Endometrial microvascular endothelial cells (primary cell): ENCODE measurements around the gene IL6R. TPM values are rescaled to one million over a fixed set of nuclear protein-coding genes. Genes with fewer than 3 reads are reported as not detected.

Experiments used
- in situ Hi-C: cut with HindIII; loops from 2 replicates; pipeline ENCODE4 v1.10.0; 2017; ENCODE audit warnings: low sequenced_read_pairs, low pct_unique_long_range_greater_than_20kb; ENCODE audit errors: inconsistent ontology term
- total RNA-seq: library from RNA; depleted of rRNA; stranded (reverse); fragments of >200 nt; gene quantifications from one replicate; pipeline ENCODE4 v1.2.3, GENCODE V29; 2015; ENCODE audit errors: inconsistent ontology term

IL6R gene
- total RNA-seq, 1 donor from 2014 or later = 8.5 TPM

DNA sequence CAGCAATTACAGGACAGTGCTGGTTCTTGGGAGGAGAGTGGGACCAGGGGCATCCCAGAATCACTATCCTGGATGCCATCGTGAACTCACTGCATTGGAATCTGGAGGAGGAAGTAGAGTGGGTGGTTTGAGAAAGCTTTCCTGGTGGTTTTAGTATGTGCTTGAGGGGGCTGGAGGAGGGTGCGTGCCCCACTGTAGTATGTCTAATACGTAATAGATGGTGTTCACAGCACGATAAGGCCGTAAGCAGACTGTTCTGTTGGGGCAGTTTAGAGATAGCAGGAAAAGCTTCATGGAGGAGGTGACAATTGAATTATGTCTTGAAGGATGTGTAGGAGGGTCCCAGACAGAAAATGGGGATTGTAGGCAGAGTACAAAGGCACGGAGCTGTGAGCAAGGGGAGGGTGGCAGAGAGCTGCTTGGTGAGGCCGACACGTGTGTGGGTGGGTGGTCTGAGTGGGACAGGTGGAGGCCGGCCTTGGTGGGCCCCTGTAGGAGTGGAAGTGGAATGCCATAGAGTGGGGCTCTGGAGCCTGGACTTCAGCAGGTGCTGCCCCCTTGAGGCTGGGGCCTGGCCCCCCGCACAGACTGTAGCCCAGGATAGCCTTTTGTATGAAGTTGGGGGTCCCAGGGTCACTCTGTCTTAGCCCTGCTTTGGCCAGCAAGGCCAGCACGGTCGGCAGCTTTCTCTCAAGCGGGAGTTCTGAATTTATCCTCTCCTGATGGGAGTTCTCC, 37.0 kb downstream of the IL6R start:
- in situ Hi-C loops = no loop called here

DNA sequence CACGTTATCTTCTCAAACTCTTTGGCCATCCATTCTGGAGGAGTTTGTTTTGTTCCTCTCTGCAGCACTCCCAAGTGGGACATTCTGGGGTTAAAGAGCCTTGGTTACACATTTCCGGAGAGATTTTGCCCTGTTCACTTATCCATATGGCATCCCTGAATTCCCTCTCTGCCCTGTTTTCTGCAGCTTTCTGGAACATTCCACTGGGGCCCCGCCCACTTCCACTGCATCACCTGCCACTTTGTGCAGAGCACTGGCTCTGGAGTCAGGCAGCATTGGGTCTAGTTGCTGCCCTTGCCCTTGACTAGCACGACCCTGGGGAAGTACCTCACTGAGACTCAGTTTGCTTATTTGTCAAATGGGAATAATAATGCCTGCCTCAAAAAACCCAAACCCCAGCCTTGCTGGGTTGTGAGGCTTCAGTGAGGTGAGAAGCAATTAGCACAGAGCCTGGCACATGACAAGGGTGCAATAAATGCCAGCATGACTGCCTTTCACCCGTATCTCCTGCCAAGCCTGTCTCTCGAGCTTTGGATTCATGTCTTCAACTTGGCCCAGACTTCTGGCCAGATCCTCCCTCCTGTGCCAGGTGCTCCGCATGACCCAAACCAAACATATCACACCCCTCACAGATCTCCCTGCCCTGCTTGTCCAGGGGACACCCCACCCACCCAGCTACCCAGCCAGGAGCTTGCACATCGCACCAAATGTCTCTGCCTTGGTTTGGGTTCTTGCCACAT, 38.3 kb downstream of the IL6R start:
- in situ Hi-C loops = no loop called here

DNA sequence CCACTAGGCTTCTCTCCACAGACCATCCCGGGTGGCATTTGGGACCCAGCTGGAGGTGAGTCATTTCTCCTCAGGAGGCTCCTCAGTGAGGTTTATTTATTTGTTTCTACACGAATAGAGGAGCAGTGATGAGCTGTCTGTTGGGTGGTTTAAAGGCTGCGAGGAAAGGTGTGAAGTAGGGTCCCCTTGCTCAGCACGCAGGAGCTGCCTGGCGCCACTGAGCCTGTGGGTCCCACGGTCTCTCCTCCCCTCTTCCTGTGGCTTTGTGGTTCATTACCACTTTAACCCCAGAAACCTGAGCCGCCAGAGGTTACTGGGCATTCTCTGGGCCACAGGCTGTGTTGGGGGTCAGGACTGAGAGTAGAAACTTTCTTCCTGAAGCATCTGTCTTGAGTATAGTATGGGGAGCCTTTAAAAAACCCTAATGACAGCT, 39.9 kb downstream of the IL6R start:
- in situ Hi-C loops = no loop called here

DNA sequence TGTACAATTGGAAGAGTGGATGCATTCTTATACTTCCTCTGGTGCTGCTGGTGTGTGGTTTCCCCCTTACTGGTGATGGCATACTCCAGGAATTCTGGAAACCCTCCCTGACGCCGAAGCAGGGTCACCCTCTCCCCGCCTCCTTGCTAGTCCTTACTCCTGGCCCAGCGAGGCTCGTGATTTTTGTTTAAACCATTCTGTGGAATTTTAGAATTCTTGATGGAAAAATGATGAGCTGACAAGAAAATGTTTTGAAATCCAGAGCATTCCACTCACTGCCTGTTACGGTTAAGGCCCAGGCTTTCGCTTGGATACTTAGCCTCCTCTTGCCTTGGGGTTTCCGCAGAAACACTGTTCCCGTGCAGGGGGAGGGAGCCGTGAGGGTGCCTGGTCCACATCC, 41.1 kb downstream of the IL6R start:
- in situ Hi-C loops = no loop called here

DNA sequence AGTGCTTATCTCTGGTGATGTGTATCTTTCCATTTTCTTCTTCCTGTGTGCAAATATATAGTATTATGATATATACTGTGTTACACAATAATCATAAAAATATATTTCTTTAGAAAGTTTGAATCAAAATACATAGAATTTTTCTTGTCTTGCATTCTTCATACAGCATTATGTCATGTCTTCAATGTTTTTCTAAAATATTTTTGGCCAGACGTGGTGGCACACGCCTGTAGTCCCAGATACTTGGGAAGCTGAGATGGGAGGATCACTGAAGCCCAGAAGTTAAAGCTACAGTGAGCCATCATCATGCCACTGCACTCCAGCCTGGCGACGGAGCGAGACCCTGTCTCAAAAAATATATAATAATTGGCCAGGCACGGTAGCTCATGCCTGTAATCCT, 41.6 kb downstream of the IL6R start:
- in situ Hi-C loops = no loop called here

DNA sequence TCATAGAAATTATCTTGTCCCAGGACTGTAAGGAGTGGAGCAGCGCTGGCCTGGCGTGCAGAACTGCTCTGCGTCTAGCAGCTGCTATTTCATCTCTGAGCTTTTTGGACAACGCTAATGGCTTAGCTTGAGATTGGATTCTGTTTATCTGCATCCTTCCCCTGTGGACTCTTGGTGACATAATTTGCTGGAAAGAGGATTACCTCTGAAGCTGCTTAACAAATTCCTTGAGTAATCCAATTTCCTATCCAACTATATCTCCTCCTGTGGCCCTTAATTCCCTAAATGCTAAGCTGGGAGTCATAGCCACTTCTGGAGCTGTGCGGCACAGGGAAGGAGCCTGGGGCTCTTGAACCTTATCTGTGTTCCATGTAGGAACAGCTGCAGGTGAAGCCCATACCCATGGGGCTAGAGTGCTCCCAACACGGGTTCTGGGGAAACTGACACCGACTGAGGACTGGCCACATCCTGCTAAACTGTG, 43.2 kb downstream of the IL6R start:
- in situ Hi-C loops = no loop called here

DNA sequence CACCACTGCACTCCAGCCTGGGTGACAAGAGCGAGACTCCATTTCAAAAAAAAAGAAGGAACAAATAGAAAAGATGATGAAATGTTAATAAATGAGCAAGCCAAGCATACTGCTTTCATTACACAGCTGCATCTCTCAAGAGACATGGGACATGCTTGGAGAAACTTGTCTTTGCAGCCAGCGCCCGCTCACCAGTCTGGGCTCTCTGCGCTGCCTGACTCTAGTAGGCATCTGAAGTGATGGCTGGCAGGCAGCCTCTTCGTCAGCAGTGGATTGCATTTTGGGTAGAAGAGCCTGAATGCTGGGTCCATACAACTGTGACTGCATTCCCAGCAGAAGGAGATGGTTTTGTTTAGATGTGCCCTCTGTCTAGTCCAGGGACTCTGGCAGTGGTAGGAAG, 48.0 kb downstream of the IL6R start:
- in situ Hi-C loops = no loop called here

DNA sequence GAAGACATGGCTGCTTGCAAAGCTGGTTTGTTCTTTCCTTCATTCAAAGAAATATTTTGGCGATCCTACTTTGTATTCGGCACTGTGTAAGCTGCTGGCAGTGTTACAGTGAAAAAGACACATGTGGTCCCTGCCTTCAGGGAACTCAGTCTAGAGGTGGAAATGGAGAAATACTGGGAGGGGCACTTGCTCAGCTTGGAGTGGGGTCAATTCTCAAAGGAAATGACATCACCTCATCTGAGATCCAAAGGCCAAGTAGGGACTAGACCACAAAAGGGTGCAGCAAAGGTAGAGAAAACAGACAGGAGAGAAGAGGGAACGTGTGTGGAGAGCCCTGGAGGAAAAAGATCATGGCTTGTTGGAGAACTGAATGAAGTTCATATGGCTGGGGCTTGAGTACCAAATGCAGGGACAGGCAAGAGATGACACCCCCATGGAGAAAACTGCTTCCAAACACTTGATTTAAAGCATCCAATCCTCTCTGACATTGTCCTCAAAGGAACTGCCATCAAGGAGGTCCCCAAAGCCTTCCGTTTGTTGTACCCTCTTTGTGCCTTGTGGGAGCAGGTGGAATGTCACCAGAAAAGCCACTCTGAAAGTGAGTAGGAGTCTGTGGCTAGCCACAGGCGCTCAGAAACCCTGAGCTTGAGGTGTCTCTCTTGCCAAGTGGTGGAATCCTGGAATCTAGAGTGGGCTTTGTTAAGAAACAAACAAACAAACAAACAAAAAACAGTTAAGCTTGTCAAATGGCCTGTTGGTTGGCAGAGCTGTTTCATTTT, 48.6 kb downstream of the IL6R start:
- in situ Hi-C loops = no loop called here

DNA sequence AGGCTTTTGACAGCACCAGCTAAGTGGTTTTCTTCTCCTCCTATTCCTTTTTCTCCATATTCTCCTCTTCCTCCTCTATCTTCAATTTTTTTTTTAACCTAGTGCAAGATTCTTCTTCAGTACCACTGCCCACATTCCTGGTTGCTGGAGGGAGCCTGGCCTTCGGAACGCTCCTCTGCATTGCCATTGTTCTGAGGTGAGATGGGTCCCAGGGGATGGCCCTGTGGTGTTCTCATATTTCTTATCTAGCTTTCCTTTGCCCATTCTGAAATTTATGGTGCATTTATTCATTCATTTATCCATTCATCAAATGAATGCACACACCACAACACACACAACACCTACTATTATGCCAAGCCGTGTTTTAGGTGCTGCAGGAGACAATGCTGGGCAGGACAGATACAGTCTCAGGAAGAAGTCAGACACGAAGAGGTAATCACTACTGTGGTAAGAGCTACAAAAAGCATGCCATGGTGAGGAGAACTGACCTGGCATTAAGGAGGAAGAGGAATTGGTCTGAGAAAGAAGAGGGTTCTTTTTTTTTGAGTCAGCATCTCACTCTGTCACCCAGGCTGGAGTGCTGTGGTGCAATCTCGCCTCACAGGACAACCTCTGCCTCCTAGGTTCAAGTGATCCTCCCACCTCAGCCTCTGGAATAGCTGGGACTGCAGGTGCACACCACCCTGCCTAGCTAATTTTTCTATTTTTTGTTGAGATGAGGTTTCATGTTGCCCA, 49.4 kb downstream of the IL6R start:
- in situ Hi-C loops = no loop called here

DNA sequence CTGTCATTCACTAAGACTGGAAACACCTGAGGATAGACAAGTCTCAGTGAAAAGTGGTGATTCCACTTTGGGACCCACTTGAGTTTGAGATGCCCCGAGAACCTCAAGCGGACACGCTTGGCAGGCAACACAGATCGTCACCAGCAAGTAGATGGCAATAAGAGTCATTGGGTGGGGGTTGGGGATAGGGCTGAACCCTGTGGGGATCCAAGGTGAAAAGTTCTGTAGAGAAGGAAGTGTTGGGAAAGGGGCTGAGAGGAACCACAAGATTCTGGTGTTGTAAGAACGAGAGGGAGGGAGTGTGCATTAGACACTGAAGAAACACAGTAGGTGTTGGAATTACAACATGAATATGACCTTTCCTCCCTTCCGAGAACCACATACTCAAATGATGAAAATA, 51.5 kb downstream of the IL6R start:
- in situ Hi-C loops = no loop called here

DNA sequence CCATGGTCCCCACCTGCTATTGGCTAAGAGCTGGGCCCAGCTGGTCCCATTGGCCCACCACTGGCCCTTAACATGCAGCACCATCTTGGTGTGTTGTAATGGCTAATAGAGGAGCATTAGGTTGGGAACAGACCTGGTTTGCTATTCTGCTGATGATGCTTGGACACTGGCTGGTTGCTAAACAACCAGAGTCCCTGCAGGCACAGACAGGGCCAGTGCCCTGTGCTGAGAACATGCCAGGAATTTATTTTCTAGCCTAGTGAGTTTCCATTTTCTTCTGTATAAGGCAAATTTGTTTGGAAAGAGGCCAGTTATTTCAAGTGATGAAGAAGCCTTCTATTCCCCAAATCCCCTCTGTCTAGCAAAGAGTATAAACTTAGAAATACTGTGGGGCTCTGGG, 53.9 kb downstream of the IL6R start:
- in situ Hi-C loops = no loop called here

DNA sequence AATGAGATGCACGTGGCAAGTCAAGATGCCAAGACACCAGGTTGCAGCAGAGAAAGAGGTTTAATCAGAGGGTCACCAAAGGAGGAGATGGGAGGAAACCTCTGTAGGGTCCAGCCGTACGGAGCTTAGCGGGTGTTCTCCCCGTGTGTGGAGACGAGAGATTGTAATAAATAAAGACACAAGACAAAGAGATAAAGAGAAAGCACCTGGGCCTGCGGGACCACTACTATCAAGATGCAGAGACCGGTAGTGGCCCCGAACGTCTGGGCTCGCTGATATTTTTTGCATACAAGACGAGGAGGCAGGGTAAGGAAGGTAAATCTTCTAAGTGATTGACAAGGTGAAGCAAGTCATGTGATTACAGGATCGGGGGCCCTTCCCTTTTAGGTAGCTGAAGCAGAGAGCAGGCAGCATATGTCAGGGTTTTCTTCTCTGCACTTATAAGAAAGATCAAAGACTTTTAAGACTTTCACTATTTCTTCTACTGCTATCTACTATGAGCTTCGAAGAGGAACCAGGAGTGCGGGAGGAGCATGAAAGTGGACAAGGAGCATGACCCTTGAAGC, 55.6 kb downstream of the IL6R start:
- in situ Hi-C loops = no loop called here

DNA sequence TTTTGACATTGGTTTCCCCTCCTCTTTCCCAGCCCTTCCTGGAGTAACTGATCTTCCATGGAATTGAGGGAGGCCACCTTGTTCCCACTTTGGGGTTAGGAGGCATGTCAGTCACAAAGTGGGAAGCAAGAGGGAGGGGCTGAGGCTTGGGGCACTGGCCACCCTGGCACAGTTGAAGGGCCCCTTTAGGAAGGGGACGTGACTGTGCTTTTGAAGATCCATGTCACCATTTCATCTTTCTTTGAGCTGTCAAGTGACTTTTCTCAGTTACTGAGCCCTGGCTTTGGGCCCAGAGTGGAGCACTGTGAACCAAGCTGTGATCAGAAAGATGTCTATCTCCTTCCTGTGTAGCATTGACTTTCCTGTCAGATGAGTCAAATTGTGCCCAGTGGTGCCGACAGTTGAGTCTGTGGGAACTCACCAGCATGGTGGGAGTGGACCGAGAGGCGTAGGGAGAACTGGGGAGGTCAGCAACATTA, 58.4 kb downstream of the IL6R start:
- in situ Hi-C loops = no loop called here

DNA sequence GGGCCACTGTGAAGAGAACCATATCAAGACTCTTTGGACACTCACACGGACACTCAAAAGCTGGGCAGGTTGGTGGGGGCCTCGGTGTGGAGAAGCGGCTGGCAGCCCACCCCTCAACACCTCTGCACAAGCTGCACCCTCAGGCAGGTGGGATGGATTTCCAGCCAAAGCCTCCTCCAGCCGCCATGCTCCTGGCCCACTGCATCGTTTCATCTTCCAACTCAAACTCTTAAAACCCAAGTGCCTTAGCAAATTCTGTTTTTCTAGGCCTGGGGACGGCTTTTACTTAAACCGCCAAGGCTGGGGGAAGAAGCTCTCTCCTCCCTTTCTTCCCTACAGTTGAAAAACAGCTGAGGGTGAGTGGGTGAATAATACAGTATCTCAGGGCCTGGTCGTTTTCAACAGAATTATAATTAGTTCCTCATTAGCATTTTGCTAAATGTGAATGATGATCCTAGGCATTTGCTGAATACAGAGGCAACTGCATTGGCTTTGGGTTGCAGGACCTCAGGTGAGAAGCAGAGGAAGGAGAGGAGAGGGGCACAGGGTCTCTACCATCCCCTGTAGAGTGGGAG, 60.6 kb downstream of the IL6R start:
- in situ Hi-C loops = no loop called here

DNA sequence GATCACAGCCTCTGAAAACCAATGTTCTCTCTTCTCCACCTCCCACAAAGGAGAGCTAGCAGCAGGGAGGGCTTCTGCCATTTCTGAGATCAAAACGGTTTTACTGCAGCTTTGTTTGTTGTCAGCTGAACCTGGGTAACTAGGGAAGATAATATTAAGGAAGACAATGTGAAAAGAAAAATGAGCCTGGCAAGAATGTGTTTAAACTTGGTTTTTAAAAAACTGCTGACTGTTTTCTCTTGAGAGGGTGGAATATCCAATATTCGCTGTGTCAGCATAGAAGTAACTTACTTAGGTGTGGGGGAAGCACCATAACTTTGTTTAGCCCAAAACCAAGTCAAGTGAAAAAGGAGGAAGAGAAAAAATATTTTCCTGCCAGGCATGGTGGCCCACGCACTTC, 61.1 kb downstream of the IL6R start:
- in situ Hi-C loops = no loop called here

DNA sequence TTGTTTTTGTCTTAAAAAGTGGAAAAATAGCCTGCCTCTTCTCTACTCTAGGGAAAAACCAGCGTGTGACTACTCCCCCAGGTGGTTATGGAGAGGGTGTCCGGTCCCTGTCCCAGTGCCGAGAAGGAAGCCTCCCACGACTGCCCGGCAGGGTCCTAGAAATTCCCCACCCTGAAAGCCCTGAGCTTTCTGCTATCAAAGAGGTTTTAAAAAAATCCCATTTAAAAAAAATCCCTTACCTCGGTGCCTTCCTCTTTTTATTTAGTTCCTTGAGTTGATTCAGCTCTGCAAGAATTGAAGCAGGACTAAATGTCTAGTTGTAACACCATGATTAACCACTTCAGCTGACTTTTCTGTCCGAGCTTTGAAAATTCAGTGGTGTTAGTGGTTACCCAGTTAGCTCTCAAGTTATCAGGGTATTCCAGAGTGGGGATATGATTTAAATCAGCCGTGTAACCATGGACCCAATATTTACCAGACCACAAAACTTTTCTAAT, 61.8 kb downstream of the IL6R start:
- in situ Hi-C loops = no loop called here

DNA sequence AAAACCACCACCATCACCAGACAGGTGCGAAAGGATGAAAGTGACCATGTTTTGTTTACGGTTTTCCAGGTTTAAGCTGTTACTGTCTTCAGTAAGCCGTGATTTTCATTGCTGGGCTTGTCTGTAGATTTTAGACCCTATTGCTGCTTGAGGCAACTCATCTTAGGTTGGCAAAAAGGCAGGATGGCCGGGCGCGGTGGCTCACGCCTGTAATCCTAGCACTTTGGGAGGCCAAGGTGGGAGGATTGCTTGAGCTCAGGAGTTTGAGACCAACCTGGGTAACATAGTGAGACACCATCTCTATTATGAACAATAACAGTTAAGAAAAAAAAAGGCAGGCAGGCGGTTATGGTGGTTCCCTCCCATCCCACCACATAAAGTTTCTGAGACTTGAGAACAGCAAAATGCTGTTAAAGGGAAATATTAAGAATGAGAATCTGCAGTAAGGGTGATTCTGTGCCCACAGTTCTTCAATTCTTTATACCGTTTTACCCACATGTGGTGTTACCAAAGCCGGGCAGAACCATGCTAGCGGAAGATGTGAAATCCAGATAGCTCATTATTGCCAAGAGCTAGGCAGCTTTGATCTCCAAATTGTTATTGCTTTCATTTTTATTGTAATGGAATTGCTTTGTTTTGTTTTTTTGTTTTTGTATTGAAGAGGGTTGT, 62.4 kb downstream of the IL6R start:
- in situ Hi-C loops = no loop called here
